HL-60 (cell line): Measurements from ENCODE around the gene FBXO38.

Experiments
- DNase-seq, 2 experiments: peaks; one replicate each; pipeline ENCODE4 v3.0.0-alpha.2; 2010 to 2020; ENCODE audit warnings: low read depth in 1 of 2, low spot score in 1 of 2
- H3K27ac ChIP-seq: fragments of 250-450 bp; sonication (Bioruptor Pico); replicated peaks from 2 replicates; pipeline ENCODE4 v1.5.1; 2020; ENCODE audit warnings: mild to moderate bottlenecking, moderate library complexity
- H3K27me3 ChIP-seq: fragments of 250-450 bp; sonication (Bioruptor Pico); 2 replicates; pipeline ENCODE4 v1.5.1; 2021; ENCODE audit warnings: mild to moderate bottlenecking, moderate library complexity; ENCODE audit not compliant: insufficient read depth, poor library complexity, severe bottlenecking
- H3K4me3 ChIP-seq: replicated peaks from 2 replicates; pipeline ENCODE4 v1.5.1; 2011; ENCODE audit warnings: mild to moderate bottlenecking, control low read depth, low read length; ENCODE audit not compliant: insufficient read depth
- GABPA ChIP-seq: IDR thresholded peaks from 2 replicates; pipeline ENCODE4 v1.6.1; 2012; ENCODE audit warnings: low read depth
- POLR2AphosphoS5 ChIP-seq: IDR thresholded peaks from 2 replicates; pipeline ENCODE4 v1.6.1; 2012; ENCODE audit warnings: low read depth
- SPI1 ChIP-seq: IDR thresholded peaks from 2 replicates; pipeline ENCODE4 v1.6.1; 2012; ENCODE audit warnings: low read depth, mild to moderate bottlenecking, borderline replicate concordance
- TF ChIP-seq, protein P1 (sequence below): IDR thresholded peaks from 2 replicates; pipeline ENCODE4 v1.6.1; 2012; ENCODE audit warnings: low read depth; ENCODE audit not compliant: insufficient replicate concordance
- TF ChIP-seq, protein P2 (sequence below): IDR thresholded peaks from one replicate; pipeline ENCODE4 v1.5.1; 2011; ENCODE audit warnings: low read length, control low read depth, inconsistent platforms; ENCODE audit not compliant: insufficient read depth

The FBXO38 gene

DNA sequence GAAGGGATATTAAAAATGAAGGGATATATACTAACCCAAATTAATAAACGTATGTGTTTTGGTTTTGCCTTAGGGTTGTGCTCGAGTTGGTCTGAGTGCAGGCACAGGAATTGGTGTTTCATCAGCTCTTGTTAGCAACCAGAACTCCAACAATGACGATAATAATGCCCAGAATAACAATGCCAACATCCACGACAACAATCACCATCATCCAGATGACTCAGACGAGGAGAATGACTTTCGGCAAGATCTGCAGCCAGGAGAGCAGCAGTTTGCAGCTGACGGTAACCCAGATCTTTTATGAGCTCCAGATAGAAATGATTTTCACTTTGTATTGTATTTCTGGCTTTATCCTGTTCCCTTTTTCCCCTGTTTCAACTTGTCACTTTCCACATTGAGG lies 33.2 kb downstream of the FBXO38 start:
- no peak overlapping the region for H3K4me3 ChIP-seq
- no peak for DNase-seq
- TF ChIP-seq, protein P1, sequence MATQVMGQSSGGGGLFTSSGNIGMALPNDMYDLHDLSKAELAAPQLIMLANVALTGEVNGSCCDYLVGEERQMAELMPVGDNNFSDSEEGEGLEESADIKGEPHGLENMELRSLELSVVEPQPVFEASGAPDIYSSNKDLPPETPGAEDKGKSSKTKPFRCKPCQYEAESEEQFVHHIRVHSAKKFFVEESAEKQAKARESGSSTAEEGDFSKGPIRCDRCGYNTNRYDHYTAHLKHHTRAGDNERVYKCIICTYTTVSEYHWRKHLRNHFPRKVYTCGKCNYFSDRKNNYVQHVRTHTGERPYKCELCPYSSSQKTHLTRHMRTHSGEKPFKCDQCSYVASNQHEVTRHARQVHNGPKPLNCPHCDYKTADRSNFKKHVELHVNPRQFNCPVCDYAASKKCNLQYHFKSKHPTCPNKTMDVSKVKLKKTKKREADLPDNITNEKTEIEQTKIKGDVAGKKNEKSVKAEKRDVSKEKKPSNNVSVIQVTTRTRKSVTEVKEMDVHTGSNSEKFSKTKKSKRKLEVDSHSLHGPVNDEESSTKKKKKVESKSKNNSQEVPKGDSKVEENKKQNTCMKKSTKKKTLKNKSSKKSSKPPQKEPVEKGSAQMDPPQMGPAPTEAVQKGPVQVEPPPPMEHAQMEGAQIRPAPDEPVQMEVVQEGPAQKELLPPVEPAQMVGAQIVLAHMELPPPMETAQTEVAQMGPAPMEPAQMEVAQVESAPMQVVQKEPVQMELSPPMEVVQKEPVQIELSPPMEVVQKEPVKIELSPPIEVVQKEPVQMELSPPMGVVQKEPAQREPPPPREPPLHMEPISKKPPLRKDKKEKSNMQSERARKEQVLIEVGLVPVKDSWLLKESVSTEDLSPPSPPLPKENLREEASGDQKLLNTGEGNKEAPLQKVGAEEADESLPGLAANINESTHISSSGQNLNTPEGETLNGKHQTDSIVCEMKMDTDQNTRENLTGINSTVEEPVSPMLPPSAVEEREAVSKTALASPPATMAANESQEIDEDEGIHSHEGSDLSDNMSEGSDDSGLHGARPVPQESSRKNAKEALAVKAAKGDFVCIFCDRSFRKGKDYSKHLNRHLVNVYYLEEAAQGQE: no peak
- no peak for TF ChIP-seq SPI1
- TF ChIP-seq GABPA: no peak
- TF ChIP-seq POLR2AphosphoS5: no peak
- TF ChIP-seq, protein P2, sequence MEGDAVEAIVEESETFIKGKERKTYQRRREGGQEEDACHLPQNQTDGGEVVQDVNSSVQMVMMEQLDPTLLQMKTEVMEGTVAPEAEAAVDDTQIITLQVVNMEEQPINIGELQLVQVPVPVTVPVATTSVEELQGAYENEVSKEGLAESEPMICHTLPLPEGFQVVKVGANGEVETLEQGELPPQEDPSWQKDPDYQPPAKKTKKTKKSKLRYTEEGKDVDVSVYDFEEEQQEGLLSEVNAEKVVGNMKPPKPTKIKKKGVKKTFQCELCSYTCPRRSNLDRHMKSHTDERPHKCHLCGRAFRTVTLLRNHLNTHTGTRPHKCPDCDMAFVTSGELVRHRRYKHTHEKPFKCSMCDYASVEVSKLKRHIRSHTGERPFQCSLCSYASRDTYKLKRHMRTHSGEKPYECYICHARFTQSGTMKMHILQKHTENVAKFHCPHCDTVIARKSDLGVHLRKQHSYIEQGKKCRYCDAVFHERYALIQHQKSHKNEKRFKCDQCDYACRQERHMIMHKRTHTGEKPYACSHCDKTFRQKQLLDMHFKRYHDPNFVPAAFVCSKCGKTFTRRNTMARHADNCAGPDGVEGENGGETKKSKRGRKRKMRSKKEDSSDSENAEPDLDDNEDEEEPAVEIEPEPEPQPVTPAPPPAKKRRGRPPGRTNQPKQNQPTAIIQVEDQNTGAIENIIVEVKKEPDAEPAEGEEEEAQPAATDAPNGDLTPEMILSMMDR: no peak
- H3K27ac ChIP-seq: no peak overlapping the region
- H3K27me3 ChIP-seq: no peaks in the 10 kb centered on the region

DNA sequence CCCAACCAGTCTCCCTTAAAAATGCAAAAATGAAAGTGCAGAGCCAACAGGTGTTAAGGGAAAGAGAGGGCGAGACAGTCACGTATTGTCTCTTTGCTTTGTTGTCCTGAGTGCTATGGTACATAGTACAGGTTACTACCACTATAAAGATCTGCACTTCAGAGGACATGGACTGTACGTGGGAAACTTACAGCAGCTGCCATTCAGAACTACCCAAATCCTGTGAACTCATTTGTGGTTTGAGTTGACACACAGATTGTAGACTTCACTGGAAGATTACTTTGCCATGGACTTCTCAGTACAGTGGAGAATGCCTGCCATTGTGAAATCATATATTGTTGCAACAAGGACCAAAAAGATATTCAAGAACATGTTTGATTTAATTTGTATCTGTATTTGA lies 34.8 kb downstream of the FBXO38 start:
- no peak for DNase-seq
- H3K4me3 ChIP-seq: no peak overlapping the region
- no peak for TF ChIP-seq GABPA
- TF ChIP-seq SPI1: no peak
- TF ChIP-seq POLR2AphosphoS5: no peak
- TF ChIP-seq, protein P1: no peak
- TF ChIP-seq, protein P2: no peak
- no peaks in the 10 kb centered on the region for H3K27me3 ChIP-seq
- H3K27ac ChIP-seq: no peak overlapping the region

DNA sequence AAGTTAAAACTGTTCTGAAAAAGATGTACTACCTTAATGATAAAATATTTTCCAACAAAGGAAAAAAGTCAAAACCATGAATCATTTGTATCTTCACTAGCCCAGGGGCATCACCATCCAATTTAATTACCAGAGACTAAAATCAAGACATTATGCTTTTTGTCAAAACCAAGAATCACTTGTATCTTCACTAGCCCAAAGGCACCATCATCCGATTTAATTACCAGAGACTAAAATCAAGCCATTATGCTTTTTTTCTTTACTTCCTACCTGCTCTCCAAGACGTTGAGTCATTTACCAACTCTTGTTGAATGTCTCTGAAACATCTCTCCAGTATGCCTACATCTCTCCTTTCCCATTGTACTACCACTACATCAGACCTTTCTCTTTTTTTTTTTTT lies 37.9 kb downstream of the FBXO38 start:
- Histone ChIP-seq H3K27me3 (no peaks in the 10 kb centered on the region), H3K27ac (no peak overlapping the region), H3K4me3 (no peak overlapping the region)
- TF ChIP-seq POLR2AphosphoS5 (no peak), GABPA (no peak), SPI1 (no peak)
- TF ChIP-seq, protein P2: no peak
- TF ChIP-seq, protein P1: no peak
- no peak for DNase-seq
